GM23338 (cell line): ENCODE data around the gene RPL3. TPM values are rescaled to one million over a fixed set of nuclear protein-coding genes. Genes with fewer than 3 reads are reported as not detected.

Experiments
- ATAC-seq: fragments of 200-7000 bp; cut with Tn5 transposase; 3 replicates; pipeline ENCODE4 v1.9.1; 2020
- DNase-seq: peaks from one replicate; pipeline ENCODE4 v3.0.0-alpha.2; 2015; ENCODE audit warnings: low spot score
- H2AFZ ChIP-seq: fragments of 200-600 bp; sonication (generic); 2 replicates; pipeline ENCODE4 v1.8.0; 2016; ENCODE audit warnings: antibody characterized with exemption, mild to moderate bottlenecking, moderate library complexity
- H3F3A ChIP-seq: fragments of 200-600 bp; sonication (generic); replicated peaks from 2 replicates; pipeline ENCODE4 v1.8.0; 2017; ENCODE audit warnings: antibody characterized with exemption, mixed run types, low read depth
- H3K27ac ChIP-seq: fragments of 200-600 bp; sonication (generic); 2 replicates; pipeline ENCODE4 v1.6.1; 2016; ENCODE audit warnings: low read depth
- H3K27me3 ChIP-seq: fragments of 200-600 bp; sonication (generic); 2 replicates; pipeline ENCODE4 v1.8.0; 2016; ENCODE audit warnings: mild to moderate bottlenecking, mixed run types, moderate library complexity; ENCODE audit not compliant: insufficient read depth
- H3K36me3 ChIP-seq: fragments of 200-600 bp; sonication (generic); 2 replicates; pipeline ENCODE4 v1.8.0; 2016; ENCODE audit warnings: mild to moderate bottlenecking; ENCODE audit not compliant: insufficient read depth
- H3K4me1 ChIP-seq: fragments of 200-600 bp; sonication (generic); 2 replicates; pipeline ENCODE4 v1.8.0; 2016; ENCODE audit warnings: mild to moderate bottlenecking, moderate library complexity; ENCODE audit not compliant: insufficient read depth
- H3K4me2 ChIP-seq: fragments of 200-600 bp; sonication (generic); 2 replicates; pipeline ENCODE4 v1.7.1; 2017; ENCODE audit warnings: mixed run types
- H3K4me3 ChIP-seq: fragments of 200-600 bp; sonication (generic); 2 replicates; pipeline ENCODE4 v1.6.1; 2016; ENCODE audit warnings: mixed run types
- H3K79me2 ChIP-seq: fragments of 200-600 bp; sonication (generic); replicated peaks from 2 replicates; pipeline ENCODE4 v1.8.0; 2017; ENCODE audit warnings: mild to moderate bottlenecking; ENCODE audit not compliant: insufficient read depth
- H3K9me2 ChIP-seq: fragments of 200-600 bp; sonication (generic); 2 replicates; pipeline ENCODE4 v1.8.0; 2017; ENCODE audit not compliant: insufficient read depth
- H4K20me1 ChIP-seq: fragments of 200-600 bp; sonication (generic); replicated peaks from 2 replicates; pipeline ENCODE4 v1.8.0; 2017; ENCODE audit warnings: mild to moderate bottlenecking; ENCODE audit not compliant: insufficient read depth
- H3K27ac Mint-ChIP-seq: 2 replicates; pipeline ENCODE4 v1.8.0; 2020; ENCODE audit warnings: inconsistent platforms, mild to moderate bottlenecking, moderate library complexity, mixed read lengths
- H3K27me3 Mint-ChIP-seq: 3 replicates; pipeline ENCODE4 v1.8.0; 2022; ENCODE audit warnings: low read depth, mild to moderate bottlenecking, moderate library complexity, mixed read lengths, inconsistent platforms; ENCODE audit not compliant: insufficient read depth, poor library complexity
- H3K36me3 Mint-ChIP-seq: 3 replicates; pipeline ENCODE4 v1.8.0; 2021; ENCODE audit warnings: low read depth, mild to moderate bottlenecking, inconsistent platforms, moderate library complexity, mixed read lengths
- H3K4me1 Mint-ChIP-seq: 3 replicates; pipeline ENCODE4 v1.8.0; 2020; ENCODE audit warnings: mild to moderate bottlenecking, inconsistent platforms, mixed read lengths
- H3K4me3 Mint-ChIP-seq: 3 replicates; pipeline ENCODE4 v1.8.0; 2021; ENCODE audit warnings: moderate library complexity, mild to moderate bottlenecking, inconsistent platforms, mixed read lengths
- H3K9me3 Mint-ChIP-seq: 3 replicates; pipeline ENCODE4 v1.8.0; 2020; ENCODE audit warnings: moderate library complexity, mild to moderate bottlenecking, inconsistent platforms, mixed read lengths
- CREB1 ChIP-seq: fragments of 250-450 bp; sonication (Bioruptor Pico); IDR thresholded peaks from 2 replicates; pipeline ENCODE4 v1.5.0; 2020; ENCODE audit warnings: low read depth, mild to moderate bottlenecking, moderate library complexity
- JUNB ChIP-seq: IDR thresholded peaks from one replicate; pipeline ENCODE4 v1.6.1; 2016; ENCODE audit warnings: antibody characterized with exemption; ENCODE audit not compliant: unreplicated experiment
- POLR2AphosphoS5 ChIP-seq: IDR thresholded peaks from 2 replicates; pipeline ENCODE4 v1.6.1; 2016; ENCODE audit warnings: antibody characterized with exemption, low read depth
- STAT1 ChIP-seq: IDR thresholded peaks from one replicate; pipeline ENCODE4 v1.6.1; 2016; ENCODE audit warnings: antibody characterized with exemption; ENCODE audit not compliant: unreplicated experiment
- ZNF114 ChIP-seq: fragments of 250-450 bp; sonication (Bioruptor Pico); IDR thresholded peaks from 2 replicates; pipeline ENCODE4 v1.5.0; 2020; ENCODE audit warnings: mild to moderate bottlenecking, moderate library complexity
- polyA plus RNA-seq: library from polyadenylated mRNA; unstranded; fragments of >200 nt; fragmentation: Nextera tagmentation; extraction: Ambion mirVana; gene quantifications from 2 replicates; pipeline ENCODE4 v1.2.1, GENCODE V29; 2016
- total RNA-seq: library from RNA; depleted of rRNA; stranded (reverse); fragments of >200 nt; shearing (Covaris generic); gene quantifications from 2 replicates; pipeline ENCODE4 v1.2.3, GENCODE V29; 2014
- TF ChIP-seq, protein P1 (sequence below), 2 experiments: fragments of 200-600 bp in 1 of 2; sonication (generic) in 1 of 2; conservative IDR thresholded peaks; 2 replicates each; pipeline versions ENCODE4 v1.5.1 to v1.6.1; 2016 to 2017; ENCODE audit warnings: antibody characterized with exemption in 2 of 2, low read depth in 2 of 2, mild to moderate bottlenecking in 2 of 2, moderate library complexity in 1 of 2
- TF ChIP-seq, protein P2 (sequence below): IDR thresholded peaks from 2 replicates; pipeline ENCODE4 v1.6.1; 2016; ENCODE audit warnings: antibody characterized with exemption
- TF ChIP-seq, protein P3 (sequence below): fragments of 250-450 bp; sonication (Bioruptor Pico); IDR thresholded peaks from 2 replicates; pipeline ENCODE4 v1.5.0; 2020; ENCODE audit warnings: mild to moderate bottlenecking, moderate library complexity

RPL3 gene
- total and polyA plus RNA-seq, 2 experiments from 2014 or later: 1,983 to 3,244 TPM

DNA sequence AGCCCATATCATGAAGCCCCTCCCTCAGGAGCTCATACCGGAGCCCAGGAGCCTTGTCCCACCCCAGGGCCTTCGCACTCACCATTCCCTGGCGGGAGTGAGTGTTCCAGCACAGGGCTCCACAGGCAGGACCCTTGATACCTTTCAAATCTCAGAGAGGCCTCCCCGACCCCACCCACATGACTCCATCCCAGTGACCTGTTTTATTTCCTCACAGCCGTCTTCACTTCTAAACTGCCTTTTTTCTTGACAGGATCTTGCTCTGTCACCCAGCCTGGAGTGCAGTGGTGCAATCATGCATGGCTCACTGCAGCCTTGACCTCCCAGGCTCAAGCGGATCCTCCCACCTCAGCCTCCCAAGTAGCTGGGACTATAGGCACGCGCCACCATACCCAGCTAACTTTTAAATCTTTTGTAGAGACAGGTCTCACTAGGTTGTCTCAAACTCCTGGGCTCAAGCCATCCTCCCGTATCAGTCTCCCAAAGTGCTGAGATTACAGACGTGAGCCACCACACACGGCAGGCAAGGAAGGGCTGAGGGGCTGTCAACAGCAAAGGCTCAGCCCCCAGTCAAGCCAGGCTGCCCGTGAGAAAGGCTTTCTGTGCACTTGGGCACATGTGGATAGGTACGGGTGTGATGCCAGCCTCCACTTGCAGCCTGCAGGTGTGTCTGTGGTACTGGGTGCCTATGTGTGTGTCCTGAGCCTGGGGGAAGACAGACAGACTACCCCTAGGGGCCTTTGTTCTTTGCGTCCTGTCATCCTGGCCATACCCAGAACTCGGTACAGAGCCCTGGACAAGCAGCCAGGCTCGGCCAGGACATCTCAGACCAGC, 9.3 kb downstream of the RPL3 start:
- H3K79me2 ChIP-seq: peaks cover 6% of the 10 kb centered on the region
- peak overlapping the region; percentile 4; the same call in 1 of the 2 replicates for H3K4me2 ChIP-seq
- peaks cover 32% of the 10 kb centered on the region; the same call in 1 of the 2 replicates for H3K4me1 ChIP-seq
- H3K27ac ChIP-seq: peak overlapping the region; percentile 91
- peaks cover 41% of the 10 kb centered on the region for H3K36me3 Mint-ChIP-seq
- ATAC-seq (peak; percentile 1), DNase-seq (no peak)
- no peak overlapping the region for H3K4me3 ChIP-seq
- no peaks in the 10 kb centered on the region for H3K9me2 ChIP-seq
- peaks cover 24% of the 10 kb centered on the region for H4K20me1 ChIP-seq
- H3K27me3 ChIP-seq: no peaks in the 10 kb centered on the region
- H3K27me3 Mint-ChIP-seq: peaks cover 51% of the 10 kb centered on the region
- no peak overlapping the region; the same call in 2 of the 3 replicates for H3K4me3 Mint-ChIP-seq
- H3K36me3 ChIP-seq: peaks cover 30% of the 10 kb centered on the region
- H2AFZ ChIP-seq: no peak overlapping the region
- peaks cover 5% of the 10 kb centered on the region; the same call in 1 of the 3 replicates for H3K9me3 Mint-ChIP-seq
- peak overlapping the region; percentile 53; the same call in 1 of the 2 replicates for H3K27ac Mint-ChIP-seq
- peaks cover 45% of the 10 kb centered on the region for H3K4me1 Mint-ChIP-seq
- TF ChIP-seq POLR2AphosphoS5 (no peak), JUNB (no peak), STAT1 (no peak), CREB1 (CRISPR knock-in tag) (no peak), ZNF114 (no peak)
- TF ChIP-seq, protein P1, sequence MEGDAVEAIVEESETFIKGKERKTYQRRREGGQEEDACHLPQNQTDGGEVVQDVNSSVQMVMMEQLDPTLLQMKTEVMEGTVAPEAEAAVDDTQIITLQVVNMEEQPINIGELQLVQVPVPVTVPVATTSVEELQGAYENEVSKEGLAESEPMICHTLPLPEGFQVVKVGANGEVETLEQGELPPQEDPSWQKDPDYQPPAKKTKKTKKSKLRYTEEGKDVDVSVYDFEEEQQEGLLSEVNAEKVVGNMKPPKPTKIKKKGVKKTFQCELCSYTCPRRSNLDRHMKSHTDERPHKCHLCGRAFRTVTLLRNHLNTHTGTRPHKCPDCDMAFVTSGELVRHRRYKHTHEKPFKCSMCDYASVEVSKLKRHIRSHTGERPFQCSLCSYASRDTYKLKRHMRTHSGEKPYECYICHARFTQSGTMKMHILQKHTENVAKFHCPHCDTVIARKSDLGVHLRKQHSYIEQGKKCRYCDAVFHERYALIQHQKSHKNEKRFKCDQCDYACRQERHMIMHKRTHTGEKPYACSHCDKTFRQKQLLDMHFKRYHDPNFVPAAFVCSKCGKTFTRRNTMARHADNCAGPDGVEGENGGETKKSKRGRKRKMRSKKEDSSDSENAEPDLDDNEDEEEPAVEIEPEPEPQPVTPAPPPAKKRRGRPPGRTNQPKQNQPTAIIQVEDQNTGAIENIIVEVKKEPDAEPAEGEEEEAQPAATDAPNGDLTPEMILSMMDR (conservative IDR thresholded peaks at IDR 0.05; ENCODE audit: low read depth in 2 of 2): no peak
- TF ChIP-seq, protein P2, sequence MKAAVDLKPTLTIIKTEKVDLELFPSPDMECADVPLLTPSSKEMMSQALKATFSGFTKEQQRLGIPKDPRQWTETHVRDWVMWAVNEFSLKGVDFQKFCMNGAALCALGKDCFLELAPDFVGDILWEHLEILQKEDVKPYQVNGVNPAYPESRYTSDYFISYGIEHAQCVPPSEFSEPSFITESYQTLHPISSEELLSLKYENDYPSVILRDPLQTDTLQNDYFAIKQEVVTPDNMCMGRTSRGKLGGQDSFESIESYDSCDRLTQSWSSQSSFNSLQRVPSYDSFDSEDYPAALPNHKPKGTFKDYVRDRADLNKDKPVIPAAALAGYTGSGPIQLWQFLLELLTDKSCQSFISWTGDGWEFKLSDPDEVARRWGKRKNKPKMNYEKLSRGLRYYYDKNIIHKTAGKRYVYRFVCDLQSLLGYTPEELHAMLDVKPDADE: no peak
- H3F3A ChIP-seq: peaks cover 65% of the 10 kb centered on the region

DNA sequence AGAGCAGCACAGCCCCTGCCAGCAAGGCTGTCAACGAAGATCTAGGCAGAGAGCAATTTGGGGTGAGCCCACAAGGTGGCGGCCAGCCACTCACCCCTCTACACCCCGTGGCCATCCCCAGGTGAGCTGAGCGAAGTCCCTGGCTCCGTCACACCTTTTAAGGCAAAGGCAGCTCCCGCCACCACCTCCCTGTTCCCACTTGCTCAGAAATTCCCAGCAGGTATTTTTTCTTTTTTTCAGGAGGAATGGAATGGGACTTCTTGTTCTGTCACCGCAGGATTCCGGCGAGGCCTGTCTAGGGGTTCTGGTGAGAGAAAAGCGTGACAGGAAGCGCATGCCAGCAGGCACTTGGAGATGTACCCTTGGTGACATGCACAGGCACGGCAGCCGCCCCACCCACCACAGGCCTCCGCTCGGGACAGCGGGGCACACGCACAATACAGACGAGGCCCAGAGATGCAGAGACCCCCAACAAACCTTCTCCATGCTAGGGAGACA, 10.0 kb downstream of the RPL3 start:
- Histone ChIP-seq H3F3A (peaks cover 59% of the 10 kb centered on the region), H3K27me3 (no peaks in the 10 kb centered on the region), H2AFZ (no peak overlapping the region), H3K9me2 (no peaks in the 10 kb centered on the region), H4K20me1 (peaks cover 18% of the 10 kb centered on the region), H3K4me1 (peaks cover 25% of the 10 kb centered on the region; the same call in 1 of the 2 replicates), H3K4me3 (no peak overlapping the region), H3K27ac (peak overlapping the region; percentile 91; the same call in 1 of the 2 replicates), H3K4me2 (peak overlapping the region; percentile 42; the same call in 1 of the 2 replicates), H3K79me2 (0 out of 2 replicates have a peak, but pooled peaks cover under 1% of the 10 kb centered on the region), H3K36me3 (peaks cover 23% of the 10 kb centered on the region)
- 0 out of 3 replicates have a peak overlapping the region, but pooled peaks have one; percentile 18 for H3K4me3 Mint-ChIP-seq
- H3K36me3 Mint-ChIP-seq: peaks cover 35% of the 10 kb centered on the region
- peaks cover 45% of the 10 kb centered on the region for H3K27me3 Mint-ChIP-seq
- DNase-seq (peak; percentile 89), ATAC-seq (peak; percentile 23)
- peaks cover 40% of the 10 kb centered on the region for H3K4me1 Mint-ChIP-seq
- peak overlapping the region; percentile 87 for H3K27ac Mint-ChIP-seq
- H3K9me3 Mint-ChIP-seq: peaks cover 5% of the 10 kb centered on the region; the same call in 1 of the 3 replicates
- TF ChIP-seq CREB1 (CRISPR knock-in tag): peak; percentile 24; the same call in 1 of the 2 replicates
- no peak for TF ChIP-seq ZNF114
- TF ChIP-seq, protein P3, sequence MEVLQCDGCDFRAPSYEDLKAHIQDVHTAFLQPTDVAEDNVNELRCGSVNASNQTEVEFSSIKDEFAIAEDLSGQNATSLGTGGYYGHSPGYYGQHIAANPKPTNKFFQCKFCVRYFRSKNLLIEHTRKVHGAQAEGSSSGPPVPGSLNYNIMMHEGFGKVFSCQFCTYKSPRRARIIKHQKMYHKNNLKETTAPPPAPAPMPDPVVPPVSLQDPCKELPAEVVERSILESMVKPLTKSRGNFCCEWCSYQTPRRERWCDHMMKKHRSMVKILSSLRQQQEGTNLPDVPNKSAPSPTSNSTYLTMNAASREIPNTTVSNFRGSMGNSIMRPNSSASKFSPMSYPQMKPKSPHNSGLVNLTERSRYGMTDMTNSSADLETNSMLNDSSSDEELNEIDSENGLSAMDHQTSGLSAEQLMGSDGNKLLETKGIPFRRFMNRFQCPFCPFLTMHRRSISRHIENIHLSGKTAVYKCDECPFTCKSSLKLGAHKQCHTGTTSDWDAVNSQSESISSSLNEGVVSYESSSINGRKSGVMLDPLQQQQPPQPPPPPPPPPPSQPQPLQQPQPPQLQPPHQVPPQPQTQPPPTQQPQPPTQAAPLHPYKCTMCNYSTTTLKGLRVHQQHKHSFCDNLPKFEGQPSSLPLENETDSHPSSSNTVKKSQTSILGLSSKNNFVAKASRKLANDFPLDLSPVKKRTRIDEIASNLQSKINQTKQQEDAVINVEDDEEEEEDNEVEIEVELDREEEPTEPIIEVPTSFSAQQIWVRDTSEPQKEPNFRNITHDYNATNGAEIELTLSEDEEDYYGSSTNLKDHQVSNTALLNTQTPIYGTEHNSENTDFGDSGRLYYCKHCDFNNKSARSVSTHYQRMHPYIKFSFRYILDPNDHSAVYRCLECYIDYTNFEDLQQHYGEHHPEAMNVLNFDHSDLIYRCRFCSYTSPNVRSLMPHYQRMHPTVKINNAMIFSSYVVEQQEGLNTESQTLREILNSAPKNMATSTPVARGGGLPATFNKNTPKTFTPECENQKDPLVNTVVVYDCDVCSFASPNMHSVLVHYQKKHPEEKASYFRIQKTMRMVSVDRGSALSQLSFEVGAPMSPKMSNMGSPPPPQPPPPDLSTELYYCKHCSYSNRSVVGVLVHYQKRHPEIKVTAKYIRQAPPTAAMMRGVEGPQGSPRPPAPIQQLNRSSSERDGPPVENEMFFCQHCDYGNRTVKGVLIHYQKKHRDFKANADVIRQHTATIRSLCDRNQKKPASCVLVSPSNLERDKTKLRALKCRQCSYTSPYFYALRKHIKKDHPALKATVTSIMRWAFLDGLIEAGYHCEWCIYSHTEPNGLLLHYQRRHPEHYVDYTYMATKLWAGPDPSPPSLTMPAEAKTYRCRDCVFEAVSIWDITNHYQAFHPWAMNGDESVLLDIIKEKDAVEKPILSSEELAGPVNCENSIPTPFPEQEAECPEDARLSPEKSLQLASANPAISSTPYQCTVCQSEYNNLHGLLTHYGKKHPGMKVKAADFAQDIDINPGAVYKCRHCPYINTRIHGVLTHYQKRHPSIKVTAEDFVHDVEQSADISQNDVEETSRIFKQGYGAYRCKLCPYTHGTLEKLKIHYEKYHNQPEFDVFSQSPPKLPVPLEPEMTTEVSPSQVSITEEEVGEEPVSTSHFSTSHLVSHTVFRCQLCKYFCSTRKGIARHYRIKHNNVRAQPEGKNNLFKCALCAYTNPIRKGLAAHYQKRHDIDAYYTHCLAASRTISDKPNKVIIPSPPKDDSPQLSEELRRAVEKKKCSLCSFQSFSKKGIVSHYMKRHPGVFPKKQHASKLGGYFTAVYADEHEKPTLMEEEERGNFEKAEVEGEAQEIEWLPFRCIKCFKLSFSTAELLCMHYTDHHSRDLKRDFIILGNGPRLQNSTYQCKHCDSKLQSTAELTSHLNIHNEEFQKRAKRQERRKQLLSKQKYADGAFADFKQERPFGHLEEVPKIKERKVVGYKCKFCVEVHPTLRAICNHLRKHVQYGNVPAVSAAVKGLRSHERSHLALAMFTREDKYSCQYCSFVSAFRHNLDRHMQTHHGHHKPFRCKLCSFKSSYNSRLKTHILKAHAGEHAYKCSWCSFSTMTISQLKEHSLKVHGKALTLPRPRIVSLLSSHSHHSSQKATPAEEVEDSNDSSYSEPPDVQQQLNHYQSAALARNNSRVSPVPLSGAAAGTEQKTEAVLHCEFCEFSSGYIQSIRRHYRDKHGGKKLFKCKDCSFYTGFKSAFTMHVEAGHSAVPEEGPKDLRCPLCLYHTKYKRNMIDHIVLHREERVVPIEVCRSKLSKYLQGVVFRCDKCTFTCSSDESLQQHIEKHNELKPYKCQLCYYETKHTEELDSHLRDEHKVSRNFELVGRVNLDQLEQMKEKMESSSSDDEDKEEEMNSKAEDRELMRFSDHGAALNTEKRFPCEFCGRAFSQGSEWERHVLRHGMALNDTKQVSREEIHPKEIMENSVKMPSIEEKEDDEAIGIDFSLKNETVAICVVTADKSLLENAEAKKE (CRISPR knock-in tag): no peak
